AG09309 (cell line): ENCODE results near the gene DOCK9.

Experiments
- DNase-seq: peaks from one replicate; pipeline ENCODE4 v3.0.0-alpha.2; 2010; ENCODE audit warnings: low read depth
- H3K4me3 ChIP-seq: 2 replicates; pipeline ENCODE4 v1.5.1; 2011; ENCODE audit warnings: mild to moderate bottlenecking, low read depth, low read length, moderate library complexity; ENCODE audit not compliant: control insufficient read depth
- CTCF ChIP-seq: IDR thresholded peaks from 2 replicates; pipeline ENCODE4 v1.5.1; 2011; ENCODE audit warnings: mild to moderate bottlenecking, low read depth, low read length, inconsistent platforms; ENCODE audit not compliant: insufficient read depth, control insufficient read depth; ENCODE audit errors: missing control alignments

DOCK9 gene

GRCh38 chr13:98941126-98941525 is 36.7 kb downstream of the DOCK9 start:
- no peak for TF ChIP-seq CTCF
- DNase-seq: no peak
- no peak overlapping the region for H3K4me3 ChIP-seq

DNA sequence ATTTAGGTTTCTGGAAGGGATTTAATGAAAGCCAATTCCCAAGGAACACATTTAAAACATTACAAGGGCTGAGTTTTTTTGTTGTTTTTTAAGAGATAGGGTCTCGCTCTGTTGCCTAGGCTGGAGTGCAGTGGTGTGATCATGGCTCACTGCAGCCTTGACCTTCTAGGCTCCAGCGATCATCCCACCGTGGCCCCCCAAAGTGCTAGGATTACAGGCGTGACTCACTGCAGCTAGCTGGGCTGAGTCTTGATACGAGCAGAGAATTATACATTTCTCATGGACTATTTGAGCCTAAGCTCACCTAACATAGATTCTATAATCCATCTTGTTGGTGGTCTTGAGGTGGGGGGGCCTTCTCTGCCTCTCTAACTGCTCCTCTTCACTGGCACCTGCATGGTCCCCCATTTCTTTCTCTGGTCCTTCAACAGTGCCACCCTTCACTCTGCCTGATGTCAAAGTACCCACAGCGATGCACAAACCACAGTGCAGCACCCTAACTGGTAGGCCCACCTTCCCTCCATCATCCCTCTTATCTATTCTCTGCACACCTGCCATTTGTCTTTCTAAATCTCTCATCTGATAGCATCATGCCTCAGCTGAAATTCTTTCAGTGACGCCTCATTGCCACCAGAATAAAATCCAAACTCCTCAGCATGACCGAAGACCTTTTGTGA is 37.4 kb downstream of the DOCK9 start:
- no peak for TF ChIP-seq CTCF
- no peak for DNase-seq
- no peak overlapping the region for H3K4me3 ChIP-seq

GRCh38 chr13:98939660-98940191 is 38.1 kb downstream of the DOCK9 start:
- no peak overlapping the region for H3K4me3 ChIP-seq
- no peak for DNase-seq
- no peak for TF ChIP-seq CTCF

DNA sequence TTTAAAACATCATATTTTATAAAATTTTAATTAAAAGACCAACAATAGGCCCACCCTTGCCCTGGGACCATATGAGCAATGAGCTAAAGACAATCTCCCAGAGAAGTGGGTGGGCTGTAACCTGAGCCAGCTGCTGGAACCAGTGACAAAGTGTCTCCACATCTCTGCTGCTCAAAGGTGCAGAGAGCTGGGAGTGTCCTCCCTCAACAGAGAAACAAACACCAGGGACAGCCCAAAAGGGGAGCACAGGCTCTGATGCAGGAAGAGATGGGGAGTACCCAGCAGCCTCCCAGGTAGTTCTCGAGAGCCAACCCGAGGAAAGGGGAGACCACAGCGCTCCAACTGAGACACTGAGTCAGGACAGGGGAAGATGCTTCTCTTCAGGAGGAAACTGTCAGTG is 39.1 kb downstream of the DOCK9 start:
- TF ChIP-seq CTCF: no peak
- no peak for DNase-seq
- no peak overlapping the region for H3K4me3 ChIP-seq

GRCh38 chr13:98937911-98938381 is 39.9 kb downstream of the DOCK9 start:
- no peak for TF ChIP-seq CTCF
- no peak for DNase-seq
- no peak overlapping the region for H3K4me3 ChIP-seq

- no peak for TF ChIP-seq CTCF
- no peak overlapping the region for H3K4me3 ChIP-seq
Observed at GRCh38 chr13:98934243-98934642, 43.6 kb downstream of the DOCK9 start.

More at GRCh38 chr13:98934243-98934642, 43.6 kb downstream of the DOCK9 start:
- DNase-seq: no peak
